HG02885 (cell line): ENCODE data around the gene CREBBP.
"Not testable (repeated sequence)": the region's sequence is repeated elsewhere in the genome, so short reads cannot be mapped to it uniquely, and the experiment has no call there.

Experiments
- ATAC-seq: cut with Tn5 transposase; IDR thresholded peaks from one replicate; pipeline ENCODE4 v1.9.1; 2021; ENCODE audit warnings: mild to moderate bottlenecking; ENCODE audit not compliant: unreplicated experiment, poor library complexity

Gene CREBBP

DNA sequence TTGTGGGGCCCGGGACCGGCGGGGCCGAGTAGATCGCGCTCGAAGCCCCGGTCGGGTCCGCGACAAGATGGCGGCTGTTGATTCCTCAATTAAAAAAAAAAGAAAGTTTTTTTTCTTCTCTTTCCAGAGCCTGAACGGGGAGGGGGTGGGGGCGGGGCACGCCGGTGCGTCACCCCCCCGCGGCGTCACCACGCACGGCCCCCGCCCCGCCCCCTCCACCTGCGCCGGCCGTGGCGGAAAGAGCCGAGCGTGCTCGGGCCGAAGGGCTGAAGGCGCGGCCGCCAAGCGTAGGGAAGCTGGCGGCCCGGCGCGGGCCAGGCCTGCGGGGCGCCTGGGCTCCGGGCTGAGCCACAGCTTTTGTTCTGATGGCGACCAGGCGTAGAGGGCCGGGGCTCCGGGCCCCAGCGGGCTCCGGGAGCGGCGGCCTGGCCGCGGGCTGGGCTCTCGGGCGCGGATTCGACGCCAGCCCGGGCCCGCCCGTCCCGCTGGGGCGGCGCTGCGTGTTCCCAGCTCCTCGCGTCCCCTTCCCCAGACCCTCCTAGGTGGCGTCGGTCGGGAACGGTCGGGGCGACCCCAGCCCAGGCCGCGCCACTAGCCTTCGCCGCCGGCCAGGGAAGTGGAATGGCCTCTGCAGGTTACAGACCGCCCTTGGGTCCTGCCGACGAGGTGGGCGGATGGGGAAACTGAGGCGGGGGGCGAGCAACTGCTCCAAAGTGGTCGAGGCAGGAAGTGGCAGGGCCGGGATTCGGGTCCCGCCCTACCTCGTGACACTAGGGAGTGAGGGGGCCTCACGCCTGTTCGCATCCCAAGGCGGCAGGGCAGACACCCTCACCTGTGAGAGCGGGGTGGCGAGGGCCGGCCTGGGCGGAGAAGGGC is at the start of gene CREBBP:
CREBBP (minus strand) TSS at position 91 of the 876 bp plus-strand sequence. CDS start 797 bp downstream, outside the sequence.
- ATAC-seq: peak; percentile 81

DNA sequence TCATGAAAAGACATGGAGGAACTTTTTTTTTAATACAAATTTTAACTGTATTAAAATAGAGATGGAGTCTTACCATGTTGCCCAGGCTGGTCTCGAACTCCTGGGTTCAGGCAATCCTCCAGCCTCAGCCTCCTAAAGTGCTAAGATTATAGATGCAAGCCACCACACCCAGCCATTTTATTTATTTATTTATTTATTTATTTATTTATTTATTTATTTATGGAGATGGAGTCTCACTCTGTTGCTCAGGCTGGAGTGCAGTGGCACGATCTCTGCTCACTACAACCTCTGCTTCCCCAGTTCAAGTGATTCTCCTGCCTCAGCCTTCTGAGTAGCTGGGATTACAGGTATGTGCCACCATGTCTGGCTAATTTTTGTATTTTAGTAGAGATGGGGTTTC is 46.6 kb upstream of the CREBBP start:
- ATAC-seq: not testable (repeated sequence)

DNA sequence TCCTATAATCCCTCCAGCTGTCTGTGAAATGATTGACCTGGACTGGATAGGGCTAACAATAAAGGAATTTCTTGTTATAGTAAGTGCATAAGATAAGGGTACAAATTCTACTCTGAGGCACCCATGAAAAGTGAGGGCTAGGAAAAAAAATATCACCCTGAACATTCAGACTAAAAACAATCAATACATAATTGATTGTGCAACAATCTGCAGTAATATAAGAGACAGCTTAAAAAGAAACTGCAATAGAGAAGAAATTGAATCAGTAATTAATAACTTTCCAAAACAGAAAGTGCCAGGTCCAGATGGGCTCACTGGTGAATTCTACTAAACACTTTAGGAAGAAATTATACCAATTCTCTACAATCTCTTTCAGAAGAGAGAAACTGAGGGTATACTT is 44.2 kb upstream of the CREBBP start:
- no peak for ATAC-seq

DNA sequence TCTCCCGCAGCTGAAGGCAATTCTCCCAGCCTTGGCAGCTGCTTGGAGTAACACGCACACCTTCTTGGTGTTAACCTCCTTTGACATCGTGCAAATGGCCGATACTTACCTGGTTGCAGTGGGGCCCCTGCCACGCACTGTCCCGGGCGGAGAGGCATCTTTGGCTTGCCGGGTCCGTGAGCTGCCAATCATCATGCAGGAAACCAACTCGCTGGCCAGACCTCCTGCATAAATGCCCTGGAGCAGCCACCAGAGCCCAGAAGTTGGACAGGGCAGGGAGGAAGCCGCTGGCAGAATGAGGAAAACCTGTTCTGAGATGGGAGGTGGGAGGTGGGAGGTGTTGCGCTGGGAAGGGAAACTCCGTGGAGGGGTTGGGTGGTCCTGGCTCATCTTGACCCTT is 41.7 kb upstream of the CREBBP start:
- no peak for ATAC-seq

DNA sequence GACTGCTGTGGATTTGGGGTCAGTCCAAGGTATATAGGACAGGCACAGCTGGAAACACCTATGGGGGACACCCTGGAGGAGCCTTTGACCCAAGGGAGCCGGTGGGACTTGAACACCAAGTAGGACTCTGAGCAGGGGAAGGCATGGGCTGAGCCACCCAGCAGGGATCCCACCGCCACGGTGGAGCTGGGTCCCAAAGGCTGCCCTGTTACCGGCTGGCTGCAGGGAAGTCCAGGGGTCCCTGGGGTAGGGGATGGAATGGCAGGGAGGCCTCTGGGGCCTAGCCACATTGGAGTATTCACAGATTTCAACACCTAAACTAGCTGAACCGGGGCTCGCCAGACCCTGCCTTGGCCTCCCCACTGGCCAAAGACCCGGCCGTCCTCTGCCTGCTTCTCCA is 39.7 kb upstream of the CREBBP start:
- ATAC-seq: no peak

DNA sequence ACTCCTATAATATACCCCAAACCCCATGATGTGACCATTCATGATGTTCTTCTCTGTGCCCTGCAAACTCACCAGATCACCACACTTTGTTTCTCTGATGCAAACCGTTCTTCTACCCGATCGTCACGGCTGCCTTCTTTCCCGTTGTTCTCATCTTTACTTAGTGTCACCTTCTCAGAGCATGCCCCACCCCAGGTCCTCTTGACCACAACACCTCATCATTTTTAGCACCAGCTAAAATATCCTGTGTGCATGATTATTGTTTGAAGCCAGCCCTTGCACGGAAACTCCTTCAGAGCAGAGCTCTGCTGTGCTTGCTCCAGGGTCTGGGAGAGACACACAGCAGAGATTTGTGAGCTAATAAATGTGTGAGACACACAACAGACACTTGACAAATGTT is 38.9 kb upstream of the CREBBP start:
- no peak for ATAC-seq

DNA sequence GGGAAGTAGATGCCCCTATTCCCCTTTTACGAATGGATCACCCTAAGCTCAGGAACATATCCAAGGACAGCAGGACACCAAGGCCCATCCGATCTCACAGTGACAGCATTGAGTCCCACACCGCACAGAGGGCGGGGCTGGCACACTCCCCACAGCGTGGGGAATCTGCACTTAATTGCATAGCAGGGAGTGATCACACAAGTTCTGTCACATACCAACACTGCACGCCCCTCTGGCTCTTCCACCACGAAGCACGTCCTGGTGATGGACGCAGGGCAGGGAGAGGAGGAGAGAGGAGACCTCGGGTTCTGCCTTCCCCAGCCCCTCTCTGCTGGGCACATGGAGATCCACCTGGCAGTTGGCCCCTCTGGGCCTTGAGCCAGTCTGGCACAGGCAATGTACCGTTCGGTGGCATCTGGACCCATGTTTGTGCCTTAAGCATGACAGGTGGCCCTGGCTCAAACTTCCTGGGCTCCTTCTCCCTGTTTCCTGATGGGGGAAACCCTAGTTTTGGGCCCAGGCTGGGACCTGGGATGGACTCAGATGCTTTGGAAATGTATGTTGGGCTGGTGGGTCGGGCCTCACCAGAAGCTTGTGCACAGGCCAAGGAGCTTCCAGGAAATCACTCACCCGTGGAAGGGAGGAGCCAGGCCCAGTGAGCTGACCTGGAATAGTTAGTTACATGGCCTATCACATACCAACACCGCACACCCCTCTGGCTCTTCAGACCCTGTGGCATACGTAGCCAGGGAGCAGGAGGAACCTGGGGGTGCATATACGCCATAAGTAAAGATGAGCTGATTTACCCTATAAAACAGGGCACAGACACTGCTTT is 35.1 kb upstream of the CREBBP start:
- ATAC-seq: no peak

DNA sequence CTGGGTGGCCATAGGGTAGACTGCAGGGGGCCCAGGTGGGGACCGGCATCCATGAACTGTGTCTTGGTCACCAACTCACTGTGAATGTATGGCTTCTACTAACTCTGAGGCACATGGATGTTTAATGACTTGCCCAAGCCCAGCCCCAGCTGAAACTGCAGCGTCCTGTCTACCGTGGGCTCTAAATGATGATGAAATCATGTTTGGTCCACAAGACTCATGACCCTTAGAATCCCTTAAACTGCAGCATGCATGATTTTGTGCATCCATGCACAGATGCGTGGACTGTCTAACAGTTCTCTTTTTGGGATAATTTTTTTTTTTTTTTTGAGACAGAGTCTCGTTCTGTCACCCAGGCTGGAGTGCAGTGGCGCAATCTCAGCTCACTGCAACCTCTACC is 32.4 kb upstream of the CREBBP start:
- no peak for ATAC-seq

DNA sequence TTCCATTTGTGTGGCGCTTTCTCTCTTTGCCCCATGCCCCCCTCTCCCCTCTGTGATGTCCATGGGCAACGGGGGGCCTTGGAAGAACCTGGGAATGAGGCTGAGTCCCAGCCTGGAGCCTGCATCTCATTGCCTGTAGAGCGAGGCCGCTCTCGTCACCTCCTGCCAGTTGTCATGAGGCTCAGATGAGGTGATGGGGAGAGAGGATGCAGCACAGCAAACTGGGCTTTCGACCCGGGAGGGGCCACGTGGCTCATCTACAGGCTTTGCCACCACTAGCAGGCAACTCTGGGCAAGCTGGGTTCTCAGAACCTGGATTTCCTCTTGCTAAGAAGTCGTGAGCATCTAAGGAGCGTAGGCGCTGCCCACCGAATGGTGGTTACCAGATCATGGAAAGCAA is 31.9 kb upstream of the CREBBP start:
- no peak for ATAC-seq

DNA sequence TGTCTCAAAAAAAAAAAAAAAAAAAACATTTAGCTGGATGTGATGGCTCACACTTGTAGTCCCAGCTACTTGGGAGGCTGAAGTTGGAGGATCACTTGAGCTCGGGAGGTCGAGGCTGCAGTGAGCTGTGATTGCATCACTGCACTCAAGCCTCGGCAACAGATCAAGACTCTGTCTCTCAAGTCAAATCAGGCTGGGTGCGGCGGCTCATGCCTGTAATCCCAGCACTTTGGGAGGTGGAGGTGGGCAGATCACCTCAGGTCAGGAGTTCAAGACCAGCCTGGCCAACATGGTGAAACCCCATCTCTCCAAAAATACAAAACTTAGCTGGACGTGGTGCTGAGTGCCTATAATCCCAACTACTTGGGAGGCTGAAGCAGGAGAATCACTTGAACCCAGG is 31.2 kb upstream of the CREBBP start:
- ATAC-seq: not testable (repeated sequence)

DNA sequence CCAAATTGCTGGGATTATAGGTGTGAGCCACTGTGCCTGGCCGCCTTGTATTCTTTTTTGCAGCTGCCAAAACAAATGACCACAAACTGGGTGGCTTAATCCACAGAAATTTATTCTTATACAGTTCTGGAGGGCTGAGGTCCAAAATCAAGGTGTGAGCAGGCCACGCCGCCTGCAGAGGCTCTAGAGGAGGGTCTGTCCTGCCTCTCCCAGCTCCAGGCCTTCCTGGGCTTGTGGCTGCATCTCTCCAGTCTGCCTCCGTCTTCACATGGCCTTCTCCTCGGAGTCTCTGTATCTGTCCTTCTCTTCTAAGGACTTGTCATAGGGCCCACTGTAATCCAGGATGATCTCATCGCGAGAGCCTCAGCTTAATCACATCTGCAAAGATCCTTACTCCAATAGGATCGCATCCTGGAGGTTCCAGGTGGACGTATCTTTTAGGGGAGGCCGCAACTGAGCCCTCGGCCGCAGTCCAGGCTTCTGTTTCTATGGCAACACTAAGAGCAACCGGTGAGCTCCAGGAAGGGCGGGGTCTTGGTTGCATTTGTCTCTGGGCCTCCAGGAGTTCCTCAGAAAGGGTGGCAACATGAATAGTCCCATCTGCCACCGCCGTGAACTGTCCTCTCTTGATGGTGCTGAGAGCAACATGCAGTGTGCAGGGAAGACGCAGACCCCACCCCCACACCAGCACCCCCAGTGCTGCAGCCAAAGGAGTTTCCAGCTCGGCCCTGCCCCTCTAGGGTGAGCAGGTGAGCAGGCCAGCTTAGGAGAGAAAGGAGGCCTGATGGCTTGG is 29.5 kb upstream of the CREBBP start:
- ATAC-seq: no peak

DNA sequence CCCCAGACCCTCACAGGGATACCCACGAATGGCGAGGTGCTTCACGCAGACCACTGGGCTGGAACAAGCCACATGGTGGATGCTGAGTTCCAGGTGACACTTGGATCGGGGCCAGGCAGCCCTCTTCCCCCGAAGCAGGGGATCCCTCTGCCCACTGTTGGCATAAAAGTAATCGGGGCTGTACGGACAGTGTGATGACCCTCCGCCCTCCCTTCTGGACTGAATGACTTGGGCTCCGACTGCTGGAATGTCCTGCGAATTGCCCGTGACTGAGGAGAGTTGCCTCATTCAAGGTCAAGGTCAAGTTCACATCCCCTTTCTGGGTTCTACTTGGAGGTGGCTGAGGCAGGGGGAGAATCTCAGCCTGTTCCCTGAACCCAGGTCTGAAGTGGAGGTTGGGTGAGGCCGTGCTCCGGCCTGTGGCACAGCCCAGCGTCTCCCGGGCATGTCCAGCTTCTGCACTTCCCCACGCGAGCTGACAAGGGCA is 28.5 kb upstream of the CREBBP start:
- no peak for ATAC-seq

DNA sequence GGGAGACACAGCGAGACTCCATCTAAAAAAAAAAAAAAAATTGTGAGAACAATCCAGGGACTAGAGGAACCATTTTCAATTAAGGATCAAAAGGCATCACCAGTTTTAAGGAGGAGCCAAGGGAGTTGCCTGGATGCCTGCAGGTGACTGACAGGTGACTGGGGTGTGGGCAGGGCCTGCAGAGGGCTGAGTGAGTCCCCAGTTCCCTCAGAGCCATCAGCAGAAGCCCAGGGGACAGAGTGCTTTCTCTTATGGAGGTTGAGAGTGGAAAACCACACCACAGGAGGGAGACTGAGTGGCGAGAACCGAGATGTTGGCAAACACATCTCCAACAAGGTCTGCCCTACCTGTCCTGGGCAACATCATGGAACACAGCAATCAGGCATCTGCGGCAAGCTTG is 27.1 kb upstream of the CREBBP start:
- ATAC-seq: no peak

DNA sequence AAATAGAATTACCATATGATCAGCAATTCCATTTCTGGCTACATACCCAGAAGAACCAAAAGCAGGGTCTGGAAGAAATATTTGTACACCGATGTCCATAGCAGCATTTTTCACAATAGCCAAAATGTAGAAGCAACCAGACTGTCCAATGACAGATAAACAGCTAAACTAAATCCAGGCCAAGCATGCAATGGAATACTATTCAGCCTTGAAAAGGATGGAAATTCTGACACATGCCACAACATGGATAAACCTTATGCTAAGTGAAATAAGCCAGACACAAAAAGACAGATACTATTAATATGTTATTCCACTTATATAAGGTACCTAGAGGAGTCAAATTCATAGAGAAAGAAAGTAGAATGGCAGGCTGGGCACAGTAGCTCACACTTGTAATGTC is 25.9 kb upstream of the CREBBP start:
- ATAC-seq: no peak

DNA sequence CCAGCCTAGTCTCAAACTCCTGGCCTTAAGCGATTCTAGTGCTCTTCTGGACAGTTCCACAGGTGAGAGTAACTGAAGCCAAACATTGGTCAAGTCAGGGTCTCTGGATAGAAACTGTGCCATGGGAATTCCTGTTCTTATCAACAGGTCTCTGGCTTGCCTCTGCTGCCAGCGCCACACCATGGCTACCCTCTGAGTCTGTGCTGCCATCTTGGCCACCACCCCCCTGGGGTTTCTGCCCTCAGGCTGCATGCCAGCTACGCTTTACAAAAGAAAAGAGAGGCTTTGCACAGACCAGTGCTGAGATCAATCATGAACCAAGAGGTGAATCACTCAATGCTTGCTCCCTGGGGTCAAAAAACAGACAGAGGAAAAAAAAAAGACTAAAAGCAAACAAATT is 24.4 kb upstream of the CREBBP start:
- ATAC-seq: no peak

DNA sequence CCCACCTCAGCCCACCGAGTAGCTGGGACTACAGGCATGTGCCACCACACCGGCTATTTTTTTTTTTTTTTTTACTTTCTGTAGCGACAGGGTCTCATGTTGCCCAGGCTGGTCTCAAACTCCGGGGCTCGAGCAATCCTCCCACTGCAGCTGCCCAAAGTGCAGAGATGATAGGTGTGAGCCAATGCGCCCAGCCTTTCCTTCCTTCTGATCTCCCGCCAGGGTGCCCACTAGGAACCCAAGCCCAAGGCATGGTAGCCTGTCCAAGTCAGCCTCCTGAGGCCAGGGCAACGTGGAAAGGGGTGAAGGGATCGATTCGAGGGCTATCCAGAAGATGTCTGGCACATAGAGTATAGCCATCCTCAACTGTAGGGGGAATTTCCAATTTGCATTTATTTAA is 9.6 kb upstream of the CREBBP start:
- ATAC-seq: no peak

DNA sequence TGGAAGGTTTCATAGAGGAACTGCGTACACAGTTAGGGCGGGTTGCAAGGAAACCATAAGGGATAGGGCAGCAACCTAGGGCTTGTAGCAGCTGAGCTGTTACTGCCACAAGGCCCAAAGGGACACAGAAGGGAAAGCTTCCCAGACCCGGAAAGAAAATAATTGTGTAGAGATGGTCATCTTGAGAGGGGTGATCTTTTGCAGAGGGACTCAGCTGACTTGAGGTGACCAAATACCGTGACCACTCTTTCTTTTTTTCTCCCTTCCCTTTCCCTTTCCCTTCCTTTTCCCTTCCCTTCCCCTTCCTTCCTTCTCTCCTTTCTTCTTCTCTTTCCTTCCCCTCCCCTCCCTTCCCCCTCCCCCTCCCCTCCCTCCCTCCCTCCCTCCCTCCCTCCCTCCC is 8.5 kb upstream of the CREBBP start:
- no peak for ATAC-seq

DNA sequence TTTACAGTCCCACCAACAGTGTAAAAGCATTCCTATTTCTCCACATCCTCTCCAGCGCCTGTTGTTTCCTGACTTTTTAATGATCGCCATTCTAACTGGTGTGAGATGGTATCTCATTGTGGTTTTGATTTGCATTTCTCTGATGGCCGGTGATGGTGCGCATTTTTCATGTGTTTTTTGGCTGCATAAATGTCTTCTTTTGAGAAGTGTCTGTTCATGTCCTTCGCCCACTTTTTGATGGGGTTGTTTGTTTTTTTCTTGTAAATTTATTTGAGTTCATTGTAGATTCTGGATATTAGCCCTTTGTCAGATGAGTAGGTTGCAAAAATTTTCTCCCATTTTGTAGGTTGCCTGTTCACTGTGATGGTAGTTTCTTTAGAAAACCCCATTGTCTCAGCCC is 5.5 kb upstream of the CREBBP start:
- ATAC-seq: not testable (repeated sequence)

DNA sequence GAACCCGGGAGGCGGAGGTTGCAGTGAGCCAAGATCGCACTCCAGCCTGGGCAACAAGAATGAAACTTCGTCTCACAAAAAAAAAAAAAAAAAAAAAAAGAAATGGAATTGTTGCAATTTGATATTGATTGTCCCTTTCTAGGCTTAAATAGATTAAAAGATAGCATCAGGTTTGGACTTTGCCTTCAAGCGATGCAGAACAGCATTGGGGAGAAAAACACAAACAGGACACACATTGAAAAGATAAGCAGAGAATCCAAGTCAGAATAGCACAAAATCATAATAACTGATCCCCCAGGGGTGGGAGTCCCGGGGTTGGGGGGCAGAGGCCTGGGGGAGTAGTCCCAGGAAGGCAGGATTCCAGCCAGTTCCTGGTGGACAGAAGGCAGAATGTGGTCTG is 3.9 kb upstream of the CREBBP start:
- no peak for ATAC-seq

DNA sequence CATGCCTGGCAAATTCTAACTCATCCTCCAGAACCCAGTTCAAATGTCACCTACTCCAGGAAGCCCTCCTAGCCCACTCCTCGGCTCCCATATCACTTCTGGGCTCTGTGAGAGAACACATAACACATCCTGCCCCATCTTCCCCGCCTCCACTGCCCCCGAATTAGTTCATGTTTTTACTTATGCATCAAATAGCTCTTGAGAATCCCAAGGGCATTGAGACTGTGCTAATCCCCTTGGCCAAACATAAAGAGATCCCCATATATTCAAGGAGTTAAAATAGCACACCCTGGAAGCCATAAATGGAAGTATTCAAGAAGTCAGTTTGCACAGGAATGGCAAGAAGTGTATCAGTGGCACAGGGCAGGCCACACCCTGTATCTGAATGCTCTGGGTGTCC is 2.0 kb upstream of the CREBBP start:
- no peak for ATAC-seq
